GM18526 (cell line): ENCODE measurements around the gene RASSF1.

ENCODE experiments used
- POLR2A ChIP-seq: IDR thresholded peaks from 3 replicates; pipeline ENCODE4 v1.6.1; 2011; ENCODE audit not compliant: insufficient read length; ENCODE audit errors: extremely low read depth

Gene RASSF1

DNA sequence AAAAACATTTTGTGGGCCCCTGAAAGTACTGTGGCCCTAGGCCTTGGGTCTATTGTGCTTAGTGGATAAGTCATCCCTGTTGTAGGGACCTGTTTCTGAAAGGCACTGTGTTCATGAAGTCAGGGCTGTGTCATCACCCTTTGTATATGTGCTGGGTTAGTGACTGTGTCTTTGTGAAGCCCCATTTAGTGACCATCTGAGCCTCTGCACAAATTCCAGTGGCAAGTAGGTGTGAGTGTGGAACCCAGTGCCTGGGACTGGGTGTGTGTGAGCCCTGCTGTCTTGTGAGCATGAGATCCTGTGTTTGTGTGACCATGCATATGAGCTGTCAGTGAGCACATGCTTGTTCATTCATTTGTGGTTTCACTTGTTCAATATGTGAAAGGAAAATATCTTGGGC is 36.0 kb downstream of the RASSF1 start:
- no peak for TF ChIP-seq POLR2A

DNA sequence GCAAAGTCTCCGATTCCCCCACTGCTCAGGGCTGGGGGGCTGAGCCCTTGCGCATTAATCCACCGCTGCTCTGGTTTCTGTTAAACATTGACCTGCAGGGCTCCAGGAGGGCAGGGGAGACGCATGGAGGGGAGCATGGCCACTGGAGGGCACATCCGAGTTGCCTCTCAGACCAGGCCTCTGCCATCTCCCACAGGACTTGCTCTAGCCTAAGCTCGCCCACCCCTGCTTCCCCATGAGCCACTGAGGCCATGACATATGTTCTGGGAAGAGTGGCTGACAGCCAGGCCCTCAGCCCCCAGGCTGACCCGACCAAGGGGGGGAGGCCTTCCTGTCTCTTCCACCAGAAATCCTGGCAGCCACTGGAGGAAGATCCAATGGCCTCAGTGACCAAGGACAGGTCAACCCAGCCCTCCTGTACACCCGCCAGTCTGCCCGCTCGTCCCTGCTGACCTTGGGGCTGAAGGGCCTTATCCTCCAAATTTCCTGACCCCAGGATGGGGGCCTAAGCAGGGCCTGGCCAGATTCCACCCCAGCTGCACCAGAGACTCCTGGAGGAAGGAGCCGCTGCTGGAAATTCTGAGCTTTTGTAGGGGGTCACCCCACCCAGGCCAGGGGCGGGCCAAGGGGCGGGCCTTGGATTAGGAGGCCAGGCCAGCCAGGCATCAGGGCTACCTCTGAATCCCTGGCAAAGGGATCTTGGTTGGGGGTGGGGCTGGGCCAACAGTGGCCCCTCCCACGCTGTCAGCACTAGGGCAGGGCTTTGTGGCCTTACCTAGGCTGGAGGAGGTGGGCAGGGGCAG is 37.4 kb downstream of the RASSF1 start, which contains the start of gene HYAL1:
Gene HYAL1, minus strand, starts transcription at position 562 of the 803 bp plus-strand sequence. CDS start 618 bp downstream, outside the sequence.
- no peak for TF ChIP-seq POLR2A

DNA sequence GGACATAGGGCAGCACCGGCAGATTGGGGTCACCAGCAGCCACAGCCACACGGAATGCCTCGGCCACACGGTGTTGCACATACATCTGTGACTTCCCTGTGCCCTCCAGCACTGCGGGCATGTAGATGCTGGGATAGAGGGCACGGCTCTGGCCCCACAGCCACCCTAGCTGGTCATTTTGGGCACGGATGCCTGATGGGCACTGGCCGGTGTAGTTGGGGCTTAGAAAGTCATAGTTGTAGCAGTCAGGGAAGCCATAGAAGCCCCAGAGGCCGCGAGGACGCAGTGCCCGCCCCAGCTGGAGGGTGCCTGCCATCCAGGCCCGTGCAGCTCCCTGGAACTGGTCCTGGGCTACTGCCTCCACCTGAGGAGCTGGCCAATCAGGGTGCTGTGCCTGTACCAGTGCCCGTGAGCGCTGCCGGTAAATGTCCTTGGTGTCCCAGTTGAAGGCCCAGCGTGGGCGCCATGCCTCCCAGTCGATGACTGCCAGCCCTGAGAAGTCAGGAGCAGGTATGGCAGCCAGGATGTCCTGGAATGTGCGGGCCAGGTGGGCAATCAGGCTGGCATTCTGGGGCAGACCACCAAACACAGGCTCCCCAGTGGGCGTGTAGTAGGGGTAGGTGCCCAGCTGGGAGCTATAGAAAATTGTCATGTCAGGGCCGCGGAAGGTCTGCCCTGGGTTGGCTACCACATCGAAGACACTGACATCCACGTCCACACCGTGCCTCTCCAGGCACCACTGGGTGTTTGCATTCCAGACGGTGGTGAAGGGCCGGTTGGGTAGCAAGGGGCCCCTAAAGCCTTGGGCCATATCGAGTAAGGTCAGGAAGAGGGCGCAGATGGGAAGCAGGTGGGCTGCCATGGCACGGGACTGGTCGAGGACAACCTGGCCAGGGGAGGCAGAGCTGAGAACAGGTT is 38.3 kb downstream of the RASSF1 start:
- TF ChIP-seq POLR2A = no peak

DNA sequence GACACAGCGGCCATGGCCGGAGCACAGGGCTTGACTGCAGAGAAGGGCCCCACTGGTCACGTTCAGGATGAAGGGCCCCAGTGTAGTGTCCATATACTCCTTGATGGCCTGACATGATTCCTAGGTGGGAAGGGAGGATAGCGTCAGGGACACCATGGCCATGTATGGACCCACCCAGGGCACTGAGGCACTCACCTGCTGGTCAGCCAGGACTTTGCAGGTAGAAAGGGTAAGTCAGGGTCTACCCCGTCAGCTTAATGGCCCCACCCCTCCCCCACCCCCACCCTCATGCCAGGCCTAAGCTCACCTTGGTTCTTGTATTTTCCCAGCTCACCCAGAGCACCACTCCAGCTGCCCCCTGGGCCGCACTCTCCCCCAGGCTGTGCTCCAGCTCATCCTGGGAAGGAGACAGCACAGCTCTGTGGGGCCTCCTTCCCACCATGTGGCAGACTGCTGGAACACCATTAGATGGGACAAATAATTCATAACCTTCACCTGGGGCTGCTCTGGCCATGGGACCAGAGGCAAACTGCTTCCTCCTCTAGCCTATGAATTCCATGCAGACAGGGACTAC is 39.9 kb downstream of the RASSF1 start:
- no peak for TF ChIP-seq POLR2A

DNA sequence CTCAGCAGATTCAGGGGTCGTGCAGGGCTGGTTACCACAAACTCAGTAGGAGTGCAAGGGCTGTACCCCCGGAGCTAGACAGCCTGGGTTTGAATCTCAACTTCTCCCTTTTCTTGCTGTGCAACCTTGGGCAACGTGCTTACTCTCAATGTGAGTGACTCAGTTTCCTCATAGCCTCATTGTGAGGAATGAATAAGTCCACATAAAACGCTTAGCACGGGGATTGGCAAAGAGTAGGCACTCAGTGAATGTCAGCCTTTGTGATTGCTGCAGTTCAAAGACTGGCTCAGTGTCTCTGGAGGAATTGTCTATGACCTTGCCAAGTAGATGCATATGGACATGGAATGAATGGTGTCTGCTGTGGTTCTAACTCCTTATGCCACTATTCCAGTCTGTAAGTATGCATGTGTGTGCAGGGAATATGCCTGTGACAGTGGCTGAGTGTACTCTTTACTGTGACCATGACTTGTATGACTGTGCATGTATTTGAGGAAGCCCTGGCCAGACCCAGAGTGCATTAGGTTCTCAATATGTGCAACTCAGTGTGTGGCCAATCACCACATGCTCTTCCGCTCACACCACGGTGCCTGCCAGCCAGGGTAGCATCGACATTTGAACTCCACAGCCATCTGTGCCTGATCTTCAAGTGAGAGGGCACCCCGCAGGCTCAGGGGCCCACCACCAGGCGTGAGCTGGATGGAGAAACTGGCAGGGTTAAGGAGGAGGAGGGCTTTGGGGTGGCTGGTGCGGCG is 40.5 kb downstream of the RASSF1 start:
- no peak for TF ChIP-seq POLR2A

DNA sequence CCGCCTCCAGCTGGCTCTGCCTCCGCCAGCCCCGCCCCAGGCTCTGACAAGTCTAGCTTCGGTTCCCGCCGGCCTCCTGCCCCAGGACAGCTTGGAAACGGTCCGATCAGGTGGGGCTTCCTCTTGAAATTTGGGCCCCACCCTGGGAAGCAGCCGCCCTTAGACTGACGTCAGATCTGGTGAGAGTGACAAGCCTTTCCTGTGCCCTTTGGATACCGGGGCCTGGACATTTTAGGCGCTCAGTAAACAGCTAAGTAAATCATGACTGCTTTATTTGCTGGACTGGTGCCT is 41.1 kb downstream of the RASSF1 start:
- TF ChIP-seq POLR2A = no peak

DNA sequence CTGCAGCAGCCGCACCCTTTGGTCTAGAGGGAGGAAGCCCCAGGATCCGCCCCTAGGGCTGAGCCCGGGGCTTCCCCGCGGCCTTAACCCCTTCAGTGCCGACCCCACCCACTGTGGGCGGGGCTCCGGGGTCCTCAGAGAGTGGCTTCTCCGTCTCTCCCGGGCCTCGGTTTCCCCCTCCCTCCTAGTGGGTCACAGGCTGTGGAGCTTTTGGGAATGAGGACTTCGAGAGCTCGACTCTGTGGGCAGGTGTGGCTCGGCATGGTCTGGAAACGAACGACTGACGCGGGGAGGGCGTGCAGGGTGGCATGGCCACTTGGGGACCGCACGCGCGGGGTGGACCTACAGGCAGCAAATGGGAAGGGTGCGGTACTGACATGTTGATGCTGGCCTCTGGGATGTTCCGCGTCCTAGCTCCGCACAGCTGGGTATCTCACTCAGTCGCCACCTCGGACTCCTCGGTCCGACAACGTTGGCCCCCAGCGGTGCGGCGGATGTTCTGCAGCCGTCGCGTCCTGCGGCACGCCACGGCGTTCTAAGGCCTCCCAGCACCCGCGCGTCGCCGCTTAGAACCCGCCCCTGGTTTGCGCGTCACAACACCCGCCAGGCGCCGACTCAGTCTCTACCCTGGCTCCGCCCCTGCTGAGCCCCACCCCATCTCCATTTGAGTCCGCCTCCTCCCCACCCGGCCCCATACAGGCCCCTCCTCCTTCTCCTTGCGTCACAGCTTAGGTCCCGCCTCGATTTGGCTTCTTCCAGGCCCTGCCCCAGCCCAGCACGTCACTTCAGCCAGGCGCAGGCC is 41.6 kb downstream of the RASSF1 start, which contains the start of the genes HYAL3 and NAA80:
Gene HYAL3, minus strand, starts transcription at position 570 of the 802 bp plus-strand sequence. CDS start 3,803 bp downstream, outside the sequence.
Gene NAA80, minus strand, starts transcription at position 570 of the 802 bp plus-strand sequence. CDS start 1,942 bp downstream, outside the sequence.
- peak; percentile 79 for TF ChIP-seq POLR2A

DNA sequence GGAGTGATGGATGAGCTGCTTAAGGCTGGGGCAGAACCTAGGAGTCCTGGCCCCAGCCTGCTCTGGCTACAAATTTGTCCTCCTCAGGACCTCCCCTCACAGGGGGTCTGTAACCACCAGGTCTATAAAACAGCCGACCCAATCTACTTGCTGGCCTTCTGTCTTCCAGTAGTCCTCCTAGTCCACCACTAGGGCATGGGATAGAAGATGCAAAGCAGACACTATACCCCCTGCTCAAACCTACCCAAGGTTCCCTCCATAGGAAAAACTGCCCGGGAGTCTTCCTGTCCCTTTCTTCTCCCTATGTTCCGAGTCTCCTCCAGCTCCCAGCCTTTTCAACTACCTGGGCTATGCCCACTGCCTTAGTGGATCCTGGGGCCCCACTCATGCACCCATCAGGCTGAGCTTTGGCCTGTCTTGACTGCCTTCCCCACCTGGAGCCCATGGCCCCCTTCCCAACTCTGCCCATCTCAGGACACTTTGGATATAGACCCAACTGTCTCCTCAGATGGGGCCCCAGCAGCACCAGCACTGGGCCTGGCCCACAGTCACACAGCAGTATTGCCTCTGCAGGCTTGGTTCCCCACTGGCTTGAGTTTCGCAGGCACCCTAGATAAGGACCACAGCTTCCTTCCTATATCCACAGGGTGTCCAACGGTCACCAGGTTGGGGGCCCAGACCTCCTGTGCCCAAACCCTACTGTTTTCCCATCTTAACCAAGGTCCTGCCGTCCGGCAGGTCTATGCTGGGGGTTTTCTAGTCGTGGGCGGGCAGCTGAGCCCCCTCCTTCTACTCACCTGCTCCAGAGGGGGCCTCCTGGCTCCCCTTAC is 42.5 kb downstream of the RASSF1 start:
- no peak for TF ChIP-seq POLR2A

DNA sequence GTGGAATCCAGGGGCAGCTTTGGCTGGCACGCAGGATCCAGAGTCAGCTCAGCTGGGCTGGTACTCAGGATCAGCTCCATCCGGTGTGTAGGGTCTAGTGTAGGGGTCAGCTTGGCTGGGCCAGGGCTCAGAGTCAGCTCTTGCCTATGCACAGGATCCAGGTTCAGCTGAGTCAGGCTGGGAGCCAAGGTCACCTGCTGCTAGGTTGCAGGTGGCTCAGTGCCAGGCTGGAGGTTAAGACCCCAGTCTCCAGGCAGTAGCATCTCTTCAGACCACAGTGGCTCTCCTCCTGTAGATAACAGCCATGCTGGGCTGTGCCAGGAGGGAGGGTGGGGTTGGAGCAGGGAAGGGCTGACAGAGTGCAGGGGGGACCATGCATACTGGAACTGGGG is 43.3 kb downstream of the RASSF1 start:
- TF ChIP-seq POLR2A = no peak

DNA sequence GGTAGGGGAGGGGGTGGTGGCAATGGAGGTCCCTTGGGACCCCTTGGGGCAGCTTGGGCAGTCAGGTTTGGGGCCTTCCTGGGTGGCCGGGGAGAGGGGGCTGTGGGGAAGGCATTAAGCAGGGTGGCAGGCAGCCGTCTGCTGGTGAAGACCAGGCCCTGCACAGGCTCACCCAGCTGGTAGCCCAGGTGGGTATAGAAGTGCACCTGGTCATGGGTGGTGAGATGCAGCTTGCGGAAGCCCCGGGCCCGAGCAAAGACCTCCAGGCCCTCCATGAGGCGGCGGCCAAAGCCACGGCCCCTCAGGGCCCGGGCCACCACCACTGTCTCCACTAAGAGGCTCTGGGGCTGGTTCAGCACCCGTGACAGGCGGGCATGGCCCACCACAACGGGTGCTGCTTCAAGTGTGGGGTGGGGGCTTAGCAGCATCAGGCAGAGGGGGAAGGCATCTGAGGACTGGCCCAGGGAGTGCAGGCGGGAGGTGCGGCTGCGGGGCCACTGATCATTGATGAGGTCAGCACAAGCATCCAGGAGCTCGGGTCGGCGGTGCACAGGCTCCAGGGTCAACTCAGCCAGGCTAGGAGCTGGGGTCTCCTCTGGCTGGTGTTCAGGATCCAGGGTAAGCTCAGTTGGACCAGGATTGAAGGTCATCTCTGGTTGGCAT is 43.8 kb downstream of the RASSF1 start:
- no peak for TF ChIP-seq POLR2A

DNA sequence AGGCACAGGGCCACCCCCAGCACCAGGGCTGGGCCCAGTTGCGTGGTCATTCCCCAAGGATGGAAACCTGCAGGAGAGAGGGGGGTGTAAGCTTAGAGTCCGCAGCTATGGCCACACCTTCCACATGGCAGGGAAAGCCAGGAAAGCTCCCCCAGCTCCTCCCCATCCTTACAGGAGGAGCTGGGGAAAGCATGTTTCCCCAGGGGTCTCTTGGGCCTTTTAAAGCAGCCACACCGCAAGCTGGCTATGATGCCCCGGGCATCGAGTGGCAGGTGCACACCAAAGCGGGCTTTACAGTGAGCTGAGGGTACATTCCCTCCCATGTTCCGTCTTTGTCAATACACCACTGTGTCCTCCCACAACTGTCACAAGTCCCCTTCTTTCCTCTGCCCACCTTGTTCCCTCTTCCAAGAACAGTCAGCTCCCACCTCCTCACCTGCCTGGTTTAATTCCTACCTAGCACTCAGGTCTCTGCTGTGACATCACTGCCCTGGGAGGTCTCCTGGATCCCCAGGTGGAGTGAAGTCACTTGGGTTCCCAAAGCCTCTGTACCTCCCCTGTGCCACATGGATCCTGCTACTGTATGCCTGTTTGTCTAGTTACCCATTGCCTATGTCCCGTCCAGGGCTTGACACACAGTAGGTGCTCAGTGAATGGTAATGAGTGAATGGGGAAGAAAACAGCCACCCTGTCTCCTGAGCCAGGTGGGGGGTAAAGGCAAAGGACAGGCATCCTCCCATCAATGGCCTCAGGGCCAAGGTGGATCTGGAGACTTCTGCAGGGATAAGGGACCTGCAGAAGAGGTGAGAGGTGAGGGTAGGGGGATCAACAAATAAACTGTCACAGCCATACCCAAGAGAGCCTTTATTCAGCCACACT is 44.8 kb downstream of the RASSF1 start:
- no peak for TF ChIP-seq POLR2A
